Ishikawa (cell line): ENCODE data around the gene RXRA.

ENCODE experiments used
- CEBPB ChIP-seq: IDR thresholded peaks from 2 replicates; pipeline ENCODE4 v1.6.1; 2012
- CREB1 ChIP-seq: IDR thresholded peaks from 2 replicates; pipeline ENCODE4 v1.6.1; 2012; ENCODE audit warnings: low read depth
- EGR1 ChIP-seq: IDR thresholded peaks from 2 replicates; pipeline ENCODE4 v1.6.1; 2012
- EP300 ChIP-seq: IDR thresholded peaks from 2 replicates; pipeline ENCODE4 v1.6.1; 2012; ENCODE audit warnings: borderline replicate concordance
- FOXM1 ChIP-seq: IDR thresholded peaks from 2 replicates; pipeline ENCODE4 v1.6.1; 2012; ENCODE audit warnings: low read depth, borderline replicate concordance
- NFIC ChIP-seq: IDR thresholded peaks from 2 replicates; pipeline ENCODE4 v1.6.1; 2012
- RAD21 ChIP-seq: IDR thresholded peaks from 2 replicates; pipeline ENCODE4 v1.6.1; 2012; ENCODE audit warnings: low read depth
- REST ChIP-seq: IDR thresholded peaks from 2 replicates; pipeline ENCODE4 v1.6.1; 2012; ENCODE audit warnings: low read depth, mild to moderate bottlenecking
- TAF1 ChIP-seq: IDR thresholded peaks from 2 replicates; pipeline ENCODE4 v1.6.1; 2012; ENCODE audit warnings: low read depth, mild to moderate bottlenecking
- TCF12 ChIP-seq: IDR thresholded peaks from 2 replicates; pipeline ENCODE4 v1.6.1; 2012; ENCODE audit warnings: low read depth
- TEAD4 ChIP-seq: IDR thresholded peaks from 2 replicates; pipeline ENCODE4 v1.6.1; 2012
- YY1 ChIP-seq: IDR thresholded peaks from 2 replicates; pipeline ENCODE4 v1.6.1; 2012; ENCODE audit warnings: low read depth
- ZBTB7A ChIP-seq: IDR thresholded peaks from 2 replicates; pipeline ENCODE4 v1.6.1; 2012; ENCODE audit warnings: low read depth
- TF ChIP-seq, protein P1 (sequence below): IDR thresholded peaks from 2 replicates; pipeline ENCODE4 v1.6.1; 2012
- TF ChIP-seq, protein P2 (sequence below): IDR thresholded peaks from 2 replicates; pipeline ENCODE4 v1.6.1; 2012

Gene RXRA

DNA sequence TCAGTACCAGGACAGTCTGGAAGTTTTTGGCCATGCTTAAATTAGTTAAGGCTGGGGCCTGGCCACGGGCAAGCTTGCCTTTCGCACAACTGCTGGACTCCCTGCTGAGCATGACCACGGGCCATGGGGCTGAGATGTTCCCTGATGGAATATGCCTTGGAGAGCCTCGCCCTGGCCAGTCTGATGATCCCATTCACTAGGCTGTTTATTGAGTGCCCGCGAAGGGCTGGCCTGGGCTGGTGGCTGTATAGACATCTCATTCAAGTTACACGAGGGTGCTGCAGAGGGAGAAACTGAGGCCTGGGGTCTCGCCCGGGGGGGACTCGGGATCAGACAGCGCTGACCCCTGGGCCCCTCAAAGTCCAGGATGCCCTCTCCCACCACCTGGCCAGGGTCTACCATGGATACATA lies 7.8 kb upstream of the RXRA start:
- TF ChIP-seq TCF12 (no peak), RAD21 (no peak), CREB1 (no peak), EP300 (no peak), YY1 (no peak), FOXM1 (no peak), CEBPB (no peak), EGR1 (no peak), REST (no peak), TAF1 (no peak), ZBTB7A (no peak), NFIC (no peak), TEAD4 (no peak)
- TF ChIP-seq, protein P1, sequence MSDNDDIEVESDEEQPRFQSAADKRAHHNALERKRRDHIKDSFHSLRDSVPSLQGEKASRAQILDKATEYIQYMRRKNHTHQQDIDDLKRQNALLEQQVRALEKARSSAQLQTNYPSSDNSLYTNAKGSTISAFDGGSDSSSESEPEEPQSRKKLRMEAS, result no peak
- TF ChIP-seq, protein P2, sequence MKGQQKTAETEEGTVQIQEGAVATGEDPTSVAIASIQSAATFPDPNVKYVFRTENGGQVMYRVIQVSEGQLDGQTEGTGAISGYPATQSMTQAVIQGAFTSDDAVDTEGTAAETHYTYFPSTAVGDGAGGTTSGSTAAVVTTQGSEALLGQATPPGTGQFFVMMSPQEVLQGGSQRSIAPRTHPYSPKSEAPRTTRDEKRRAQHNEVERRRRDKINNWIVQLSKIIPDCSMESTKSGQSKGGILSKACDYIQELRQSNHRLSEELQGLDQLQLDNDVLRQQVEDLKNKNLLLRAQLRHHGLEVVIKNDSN, result no peak

DNA sequence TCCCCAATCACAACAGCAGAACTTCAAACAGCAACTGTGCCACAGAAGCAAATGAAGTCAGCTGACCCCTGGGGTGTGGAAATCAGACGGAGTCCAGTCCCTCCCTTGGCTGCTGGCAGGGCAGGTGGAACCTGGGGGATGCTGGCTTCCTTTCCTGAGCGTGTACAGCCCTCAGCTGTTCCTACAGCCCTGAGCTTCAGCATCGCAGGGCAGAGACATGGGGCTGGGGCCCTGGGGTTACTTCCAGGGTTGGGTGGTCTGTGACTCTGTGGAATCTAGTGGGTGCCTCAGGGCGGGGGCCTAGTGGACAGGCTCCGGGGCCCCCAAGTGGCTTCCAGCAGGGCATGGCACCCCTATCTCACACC lies 7.3 kb upstream of the RXRA start:
- TF ChIP-seq ZBTB7A (no peak), REST (no peak), EGR1 (no peak)
- TF ChIP-seq, protein P2, result peak; percentile 39; the same call in 1 of the 2 replicates

DNA sequence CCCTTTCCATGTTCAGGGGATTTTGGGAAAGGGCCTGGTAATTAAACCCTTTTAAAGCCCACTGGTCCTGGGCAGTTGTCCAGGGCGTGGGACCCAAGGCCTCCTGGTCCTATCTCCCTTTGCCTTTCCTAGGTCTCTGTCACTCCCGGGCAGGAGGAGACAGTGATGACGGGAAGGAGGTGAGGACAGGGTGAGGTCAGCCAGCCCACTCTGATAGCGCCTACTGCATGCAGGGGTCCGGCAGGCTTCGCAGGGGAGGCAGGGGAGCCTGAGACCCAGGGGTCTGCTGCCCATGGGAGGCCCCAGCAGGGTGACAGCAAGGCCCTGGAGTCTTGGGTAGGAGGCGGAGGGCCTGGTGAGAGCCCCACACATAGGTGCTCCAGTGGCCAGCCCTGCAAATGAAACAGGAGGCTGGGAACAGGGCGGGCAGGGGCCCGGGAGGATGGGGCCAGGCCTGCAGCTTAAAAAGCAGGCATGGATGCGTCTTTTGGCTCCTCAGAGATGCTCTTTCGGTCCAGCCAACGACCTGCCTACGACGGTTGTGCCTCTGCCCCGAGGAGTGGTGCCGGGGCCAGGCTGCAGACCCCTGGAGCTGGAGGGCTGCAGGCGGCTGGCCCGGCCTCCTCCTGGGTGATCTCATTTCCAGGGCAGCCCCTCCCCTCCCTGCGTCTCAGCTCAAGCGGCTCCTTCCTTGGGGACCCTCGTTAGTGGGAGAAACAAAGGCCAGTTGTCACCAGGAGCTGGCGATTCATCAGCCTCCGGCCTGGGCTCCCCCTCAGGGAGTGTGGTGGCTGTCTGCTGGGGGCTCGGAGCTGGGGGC lies 6.7 kb upstream of the RXRA start:
- no peak for TF ChIP-seq TCF12
- TF ChIP-seq RAD21, result no peak
- TF ChIP-seq NFIC, result no peak
- no peak for TF ChIP-seq CEBPB
- TF ChIP-seq ZBTB7A, result no peak
- TF ChIP-seq FOXM1, result no peak
- TF ChIP-seq TEAD4, result no peak
- TF ChIP-seq, protein P2, result no peak
- TF ChIP-seq, protein P1, result no peak
- no peak for TF ChIP-seq EGR1
- TF ChIP-seq CREB1, result no peak
- TF ChIP-seq EP300, result no peak
- TF ChIP-seq YY1, result no peak
- no peak for TF ChIP-seq REST
